ENCODE measurements around the gene PCLO. TPM values are rescaled to one million over a fixed set of nuclear protein-coding genes. Genes with fewer than 3 reads are reported as not detected.
"Not testable (repeated sequence)": the region's sequence is repeated elsewhere in the genome, so short reads cannot be mapped to it uniquely, and the experiment has no call there.

Gene PCLO
- polyA plus RNA-seq, 3 donors, result 8.9 to 10.8 (median 10.0) TPM

GRCh38 chr7:83143107-83143506 is 19.6 kb downstream of the PCLO start:
- DNase-seq (ENCODE audit: extremely low read depth in 1 of 11, low read depth in 9 of 11, low spot score in 4 of 11), result no peak

GRCh38 chr7:83142365-83142764 is 20.3 kb downstream of the PCLO start:
- no peak for DNase-seq (ENCODE audit: extremely low read depth in 1 of 11, low read depth in 9 of 11, low spot score in 4 of 11)

GRCh38 chr7:83141927-83142326 is 20.8 kb downstream of the PCLO start:
- no peak for DNase-seq (ENCODE audit: extremely low read depth in 1 of 11, low read depth in 9 of 11, low spot score in 4 of 11)

GRCh38 chr7:83130623-83131545 is 31.8 kb downstream of the PCLO start:
- DNase-seq (ENCODE audit: extremely low read depth in 1 of 11, low read depth in 9 of 11, low spot score in 4 of 11), result no peak

GRCh38 chr7:83130191-83130590 is 32.5 kb downstream of the PCLO start:
- no peak for DNase-seq (ENCODE audit: extremely low read depth in 1 of 11, low read depth in 9 of 11, low spot score in 4 of 11)

GRCh38 chr7:83119494-83119893 is 43.2 kb downstream of the PCLO start:
- DNase-seq (ENCODE audit: extremely low read depth in 1 of 11, low read depth in 9 of 11, low spot score in 4 of 11), result no peak

GRCh38 chr7:83119026-83119382 is 43.7 kb downstream of the PCLO start:
- no peak for DNase-seq (ENCODE audit: extremely low read depth in 1 of 11, low read depth in 9 of 11, low spot score in 4 of 11)

GRCh38 chr7:83118347-83119025 is 44.2 kb downstream of the PCLO start:
- no peak for DNase-seq (ENCODE audit: extremely low read depth in 1 of 11, low read depth in 9 of 11, low spot score in 4 of 11)

GRCh38 chr7:83117466-83117865 is 45.2 kb downstream of the PCLO start:
- no peak for DNase-seq (ENCODE audit: extremely low read depth in 1 of 11, low read depth in 9 of 11, low spot score in 4 of 11)

- no peak for DNase-seq (ENCODE audit: extremely low read depth in 1 of 11, low read depth in 9 of 11, low spot score in 4 of 11)
Observed at GRCh38 chr7:83111391-83111790, 51.3 kb downstream of the PCLO start.

GRCh38 chr7:83109352-83109751 is 53.3 kb downstream of the PCLO start:
- no peak for DNase-seq (ENCODE audit: extremely low read depth in 1 of 11, low read depth in 9 of 11, low spot score in 4 of 11)

- no peak for DNase-seq (ENCODE audit: extremely low read depth in 1 of 11, low read depth in 9 of 11, low spot score in 4 of 11)
Observed at GRCh38 chr7:83105948-83106347, 56.7 kb downstream of the PCLO start.

- DNase-seq (ENCODE audit: extremely low read depth in 1 of 11, low read depth in 9 of 11, low spot score in 4 of 11), result no peak
Observed at GRCh38 chr7:83105063-83105462, 57.6 kb downstream of the PCLO start.

- no peak for DNase-seq (ENCODE audit: extremely low read depth in 1 of 11, low read depth in 9 of 11, low spot score in 4 of 11)
Observed at GRCh38 chr7:83101530-83101929, 61.2 kb downstream of the PCLO start.

GRCh38 chr7:83096065-83096580 is 66.6 kb downstream of the PCLO start:
- DNase-seq (ENCODE audit: extremely low read depth in 1 of 11, low read depth in 9 of 11, low spot score in 4 of 11), result no peak

GRCh38 chr7:83085299-83085698 is 77.4 kb downstream of the PCLO start:
- DNase-seq (ENCODE audit: extremely low read depth in 1 of 11, low read depth in 9 of 11, low spot score in 4 of 11), result no peak

GRCh38 chr7:83079879-83080278 is 82.8 kb downstream of the PCLO start:
- DNase-seq (ENCODE audit: extremely low read depth in 1 of 11, low read depth in 9 of 11, low spot score in 4 of 11), result not testable (repeated sequence)

- DNase-seq (ENCODE audit: extremely low read depth in 1 of 11, low read depth in 9 of 11, low spot score in 4 of 11), result no peak
Observed at GRCh38 chr7:83077328-83077727, 85.4 kb downstream of the PCLO start.

- no peak for DNase-seq (ENCODE audit: extremely low read depth in 1 of 11, low read depth in 9 of 11, low spot score in 4 of 11)
Observed at GRCh38 chr7:83072576-83073517, 89.8 kb downstream of the PCLO start.
